Measurements from ENCODE around the gene YIPF4.
"Not testable (repeated sequence)": the region's sequence is repeated elsewhere in the genome, so short reads cannot be mapped to it uniquely, and the experiment has no call there.

Gene YIPF4

GRCh38 chr2:32290000-32290339, 12.3 kb downstream of the YIPF4 start:
- no peak for DNase-seq

- DNase-seq: no peak
These were observed 14.0 kb downstream of the YIPF4 start for GRCh38 chr2:32291746-32292145.

- DNase-seq: not testable (repeated sequence)
These were observed 15.8 kb downstream of the YIPF4 start for GRCh38 chr2:32293493-32293892.

- not testable (repeated sequence) for DNase-seq
These were observed 16.4 kb downstream of the YIPF4 start for GRCh38 chr2:32293966-32294562.

- no peak for DNase-seq
These were observed 32.9 kb downstream of the YIPF4 start for GRCh38 chr2:32310577-32310976.

GRCh38 chr2:32314886-32315285, 37.2 kb downstream of the YIPF4 start:
- no peak for DNase-seq

- DNase-seq: not testable (repeated sequence)
These were observed 51.0 kb downstream of the YIPF4 start for GRCh38 chr2:32328679-32329078.

- not testable (repeated sequence) for DNase-seq
These were observed 51.7 kb downstream of the YIPF4 start for GRCh38 chr2:32329180-32329980.

GRCh38 chr2:32330136-32330535, 52.4 kb downstream of the YIPF4 start:
- DNase-seq: no peak

GRCh38 chr2:32342801-32343200, 65.1 kb downstream of the YIPF4 start:
- DNase-seq: no peak

- not testable (repeated sequence) for DNase-seq
These were observed 73.1 kb downstream of the YIPF4 start for GRCh38 chr2:32350797-32351196.

GRCh38 chr2:32355976-32356680, 78.4 kb downstream of the YIPF4 start:
- no peak for DNase-seq

GRCh38 chr2:32356681-32357317, 79.1 kb downstream of the YIPF4 start, which contains the start of gene BIRC6:
BIRC6 (plus strand) TSS chr2:32357023; CDS start chr2:32357162, 139 bp downstream.
- peak; percentile 98 for DNase-seq

- peak; percentile 38 for DNase-seq
These were observed 79.8 kb downstream of the YIPF4 start for GRCh38 chr2:32357318-32358110.

- DNase-seq: no peak
These were observed 80.4 kb downstream of the YIPF4 start for GRCh38 chr2:32358111-32358482.

- no peak for DNase-seq
These were observed 82.7 kb downstream of the YIPF4 start for GRCh38 chr2:32360416-32360815.

- DNase-seq: not testable (repeated sequence)
These were observed 85.3 kb downstream of the YIPF4 start for GRCh38 chr2:32362997-32363396.

- DNase-seq: no peak
These were observed 85.9 kb downstream of the YIPF4 start for GRCh38 chr2:32363597-32363996.

GRCh38 chr2:32364290-32364689, 86.6 kb downstream of the YIPF4 start:
- DNase-seq: not testable (repeated sequence)

- not testable (repeated sequence) for DNase-seq
These were observed 88.0 kb downstream of the YIPF4 start for GRCh38 chr2:32365679-32366078.
